GM21423 (cell line): Measurements from ENCODE around the gene SVIL.
"Not testable (repeated sequence)": the region's sequence is repeated elsewhere in the genome, so short reads cannot be mapped to it uniquely, and the experiment has no call there.

Experiments used
- ATAC-seq: cut with Tn5 transposase; IDR thresholded peaks from one replicate; pipeline ENCODE4 v1.9.1; 2021; ENCODE audit warnings: mild to moderate bottlenecking, moderate library complexity; ENCODE audit not compliant: unreplicated experiment

Gene SVIL

GRCh38 chr10:29492774-29493173 is 142.0 kb downstream of the SVIL start:
- no peak for ATAC-seq

GRCh38 chr10:29491918-29492317 is 142.9 kb downstream of the SVIL start:
- ATAC-seq: no peak

- not testable (repeated sequence) for ATAC-seq
These were observed 143.9 kb downstream of the SVIL start for GRCh38 chr10:29490781-29491280.

- ATAC-seq: not testable (repeated sequence)
These were observed 146.3 kb downstream of the SVIL start for GRCh38 chr10:29488471-29488870.

GRCh38 chr10:29487884-29488266 is 146.9 kb downstream of the SVIL start:
- ATAC-seq: not testable (repeated sequence)

GRCh38 chr10:29487032-29487883 is 147.5 kb downstream of the SVIL start:
- not testable (repeated sequence) for ATAC-seq

GRCh38 chr10:29486433-29486832 is 148.3 kb downstream of the SVIL start:
- ATAC-seq: no peak

GRCh38 chr10:29484677-29485076 is 150.1 kb downstream of the SVIL start:
- ATAC-seq: not testable (repeated sequence)

- ATAC-seq: peak; percentile 69
These were observed 152.0 kb downstream of the SVIL start for GRCh38 chr10:29482591-29483431.

GRCh38 chr10:29481906-29482440 is 152.8 kb downstream of the SVIL start:
- no peak for ATAC-seq

GRCh38 chr10:29479981-29480954 is 154.5 kb downstream of the SVIL start:
- no peak for ATAC-seq

GRCh38 chr10:29479081-29479925 is 155.5 kb downstream of the SVIL start:
- no peak for ATAC-seq

- ATAC-seq: no peak
These were observed 161.2 kb downstream of the SVIL start for GRCh38 chr10:29473406-29474100.

GRCh38 chr10:29473087-29473356 is 161.7 kb downstream of the SVIL start:
- ATAC-seq: no peak

- no peak for ATAC-seq
These were observed 162.3 kb downstream of the SVIL start for GRCh38 chr10:29472301-29473086.

- no peak for ATAC-seq
These were observed 163.3 kb downstream of the SVIL start for GRCh38 chr10:29471544-29471859.

GRCh38 chr10:29470843-29471543 is 163.8 kb downstream of the SVIL start:
- ATAC-seq: no peak

GRCh38 chr10:29470355-29470705 is 164.4 kb downstream of the SVIL start:
- ATAC-seq: no peak
